Thyroid gland (tissue), 4 donors: ENCODE data around the gene SCP2D1. TPM values are rescaled to one million over a fixed set of nuclear protein-coding genes. Genes with fewer than 3 reads are reported as not detected.

Experiments used
- DNase-seq, 2 donors: peaks; one replicate each; pipeline ENCODE4 v3.0.0-alpha.2; 2019
- H3K27ac ChIP-seq, 3 donors: fragments of 200-600 bp; sonication (generic); 1 replicate in 2 of 3; 2 replicates in 1 of 3; pipeline ENCODE4 v1.5.1; 2016 to 2019; ENCODE audit warnings: mild to moderate bottlenecking in 1 of 3, moderate library complexity in 1 of 3
- H3K27me3 ChIP-seq: fragments of 200-600 bp; sonication (generic); one replicate; pipeline ENCODE4 v1.5.1; 2019
- H3K36me3 ChIP-seq, 2 donors: fragments of 200-600 bp; sonication (generic); one replicate each; pipeline ENCODE4 v1.5.1; 2016 to 2019
- H3K4me1 ChIP-seq, 2 donors: fragments of 200-600 bp; sonication (generic); one replicate each; pipeline ENCODE4 v1.5.1; 2017 to 2019
- H3K4me3 ChIP-seq, 3 donors: fragments of 200-600 bp; sonication (generic); replicated peaks in 1 of 3; 1 replicate in 2 of 3; 2 replicates in 1 of 3; pipeline ENCODE4 v1.5.1; 2016; ENCODE audit warnings: mild to moderate bottlenecking in 1 of 3
- H3K9me3 ChIP-seq: fragments of 200-600 bp; sonication (generic); one replicate; pipeline ENCODE4 v1.5.1; 2017
- CTCF ChIP-seq, 6 experiments: fragments of 200-600 bp in 3 of 6; fragments of 450-650 bp in 3 of 6; sonication (generic) in 3 of 6; IDR thresholded peaks; one replicate each; pipeline ENCODE4 v1.5.1; 2016 to 2019; ENCODE audit warnings: antibody characterized with exemption in 6 of 6, mild to moderate bottlenecking in 2 of 6, inconsistent platforms in 1 of 6, moderate library complexity in 1 of 6
- POLR2A ChIP-seq, 2 donors: fragments of 450-650 bp; IDR thresholded peaks; one replicate each; pipeline ENCODE4 v1.6.1; 2017; ENCODE audit warnings: antibody characterized with exemption in 2 of 2, mild to moderate bottlenecking in 2 of 2, moderate library complexity in 1 of 2
- whole genome bisulfite sequencing, 2 donors: methylation state at CpG; one replicate each; pipeline ENCODE4 v1.1.5; 2017; 5-methylcytosine and 5-hydroxymethylcytosine counted together
- intact Hi-C: fragments of 100-400 bp; cut with DNase I; formaldehyde crosslinking; loops from one replicate; pipeline ENCODE4 v1.15.1; 2023
- total RNA-seq, 4 donors: library from RNA; depleted of rRNA; stranded (reverse); fragments of >200 nt; gene quantifications; one replicate each; pipeline ENCODE4 v1.2.3, GENCODE V29; 2016

Gene SCP2D1
- total RNA-seq, 4 donors from 2014 or later: not detected

- H3K27ac ChIP-seq: no peak overlapping the region
- WGBS, 2 donors: 78 to 84% methylated on average over 6 of the region's 6 CpGs
- DNase-seq: no peak
- intact Hi-C loops: no loop called here
- H3K36me3 ChIP-seq: no peaks in the 10 kb centered on the region
- H3K4me1 ChIP-seq: no peaks in the 10 kb centered on the region
- no peak overlapping the region for H3K4me3 ChIP-seq
- no peaks in the 10 kb centered on the region for H3K27me3 ChIP-seq
- H3K9me3 ChIP-seq: no peaks in the 10 kb centered on the region
- no peak for TF ChIP-seq CTCF (IDR thresholded peaks at IDR 0.05)
Observed at GRCh38 chr20:18811186-18811585, 2.4 kb upstream of the SCP2D1 start.

GRCh38 chr20:18811904-18812303 is 1.7 kb upstream of the SCP2D1 start:
- TF ChIP-seq CTCF (IDR thresholded peaks at IDR 0.05) (no peak), POLR2A (IDR thresholded peaks at IDR 0.05) (no peak)
- Histone ChIP-seq H3K4me1 (no peaks in the 10 kb centered on the region), H3K9me3 (no peaks in the 10 kb centered on the region), H3K36me3 (no peaks in the 10 kb centered on the region), H3K27ac (no peak overlapping the region), H3K27me3 (no peaks in the 10 kb centered on the region), H3K4me3 (no peak overlapping the region)
- intact Hi-C loops: no loop called here
- DNase-seq: no peak
- 80 to 83% methylated on average over 3 of the region's 3 CpGs for WGBS, 2 donors

- no peaks in the 10 kb centered on the region for H3K36me3 ChIP-seq
- H3K4me1 ChIP-seq: no peaks in the 10 kb centered on the region
- H3K9me3 ChIP-seq: no peaks in the 10 kb centered on the region
- no peak overlapping the region for H3K4me3 ChIP-seq
- WGBS, 2 donors: 93% methylated on average over 6 of the region's 6 CpGs
- no peak for TF ChIP-seq CTCF (IDR thresholded peaks at IDR 0.05)
- TF ChIP-seq POLR2A (IDR thresholded peaks at IDR 0.05): no peak
- intact Hi-C loops: no loop called here
- DNase-seq: no peak
- no peaks in the 10 kb centered on the region for H3K27me3 ChIP-seq
- H3K27ac ChIP-seq: no peak overlapping the region
Observed at GRCh38 chr20:18815194-18815942, 1.8 kb downstream of the SCP2D1 start.

GRCh38 chr20:18822832-18823231 is 9.2 kb downstream of the SCP2D1 start:
- TF ChIP-seq CTCF (IDR thresholded peaks at IDR 0.05): no peak
- TF ChIP-seq POLR2A (IDR thresholded peaks at IDR 0.05): no peak
- no peaks in the 10 kb centered on the region for H3K4me1 ChIP-seq
- no peak overlapping the region for H3K27ac ChIP-seq
- H3K4me3 ChIP-seq: no peak overlapping the region
- no peaks in the 10 kb centered on the region for H3K27me3 ChIP-seq
- DNase-seq: no peak
- no peaks in the 10 kb centered on the region for H3K36me3 ChIP-seq
- H3K9me3 ChIP-seq: no peaks in the 10 kb centered on the region
- WGBS, 2 donors: 83 to 91% methylated on average over 2 of the region's 2 CpGs
- intact Hi-C loops: no loop called here

- Histone ChIP-seq H3K27me3 (no peaks in the 10 kb centered on the region), H3K4me3 (no peak overlapping the region), H3K27ac (no peak overlapping the region), H3K9me3 (no peaks in the 10 kb centered on the region), H3K36me3 (no peaks in the 10 kb centered on the region), H3K4me1 (no peaks in the 10 kb centered on the region)
- DNase-seq: no peak
- intact Hi-C loops: no loop called here
- WGBS, 2 donors: 77 to 90% methylated on average over 5 of the region's 5 CpGs
- no peak for TF ChIP-seq POLR2A (IDR thresholded peaks at IDR 0.05)
- no peak for TF ChIP-seq CTCF (IDR thresholded peaks at IDR 0.05)
Observed at GRCh38 chr20:18831830-18832499, 18.4 kb downstream of the SCP2D1 start.
